ENCODE data around the gene KRT20.

Gene KRT20

GRCh38 chr17:40900809-40901356 is 15.8 kb upstream of the KRT20 start:
- H3K79me2 ChIP-seq (ENCODE audit: low read length): no peaks in the 10 kb centered on the region

GRCh38 chr17:40896916-40897455 is 11.9 kb upstream of the KRT20 start:
- Histone ChIP-seq H2AFZ (ENCODE audit: low read depth, low read length) (no peak overlapping the region), H4K20me1 (ENCODE audit: insufficient read depth, low read length) (no peaks in the 10 kb centered on the region), H3K4me3 (ENCODE audit: low read length) (no peak overlapping the region), H3K36me3 (replicated peaks; ENCODE audit: low read depth, low read length) (no peaks in the 10 kb centered on the region), H3K79me2 (ENCODE audit: low read length) (no peaks in the 10 kb centered on the region), H3K4me1 (ENCODE audit: low read length) (peaks cover 16% of the 10 kb centered on the region), H3K4me2 (ENCODE audit: low read length) (no peak overlapping the region), H3K27me3 (ENCODE audit: low read depth, low read length) (no peaks in the 10 kb centered on the region), H3K9ac (ENCODE audit: low read length) (no peak overlapping the region), H3K9me3 (ENCODE audit: insufficient read depth, low read length) (no peaks in the 10 kb centered on the region), H3K27ac (ENCODE audit: low read length) (no peak overlapping the region)
- TF ChIP-seq EZH2phosphoT487 (IDR thresholded peaks at IDR 0.05; ENCODE audit: low read depth) (no peak), CTCF (IDR thresholded peaks at IDR 0.05; ENCODE audit: low read depth, low read length) (no peak)

More at GRCh38 chr17:40900809-40901356, 15.8 kb upstream of the KRT20 start:
- Histone ChIP-seq H3K4me3 (ENCODE audit: low read length) (no peak overlapping the region), H4K20me1 (ENCODE audit: insufficient read depth, low read length) (no peaks in the 10 kb centered on the region), H3K9me3 (ENCODE audit: insufficient read depth, low read length) (no peaks in the 10 kb centered on the region), H3K4me2 (ENCODE audit: low read length) (no peak overlapping the region), H2AFZ (ENCODE audit: low read depth, low read length) (no peak overlapping the region), H3K36me3 (replicated peaks; ENCODE audit: low read depth, low read length) (peaks cover 8% of the 10 kb centered on the region), H3K9ac (ENCODE audit: low read length) (no peak overlapping the region), H3K27me3 (ENCODE audit: low read depth, low read length) (no peaks in the 10 kb centered on the region), H3K27ac (ENCODE audit: low read length) (no peak overlapping the region), H3K4me1 (ENCODE audit: low read length) (peaks cover 22% of the 10 kb centered on the region)
- no peak for TF ChIP-seq CTCF (IDR thresholded peaks at IDR 0.05; ENCODE audit: low read depth, low read length)
- TF ChIP-seq EZH2phosphoT487 (IDR thresholded peaks at IDR 0.05; ENCODE audit: low read depth): no peak

- no peak overlapping the region for H2AFZ ChIP-seq (ENCODE audit: low read depth, low read length)
- TF ChIP-seq EZH2phosphoT487 (IDR thresholded peaks at IDR 0.05; ENCODE audit: low read depth) (no peak), CTCF (IDR thresholded peaks at IDR 0.05; ENCODE audit: low read depth, low read length) (no peak)
- H4K20me1 ChIP-seq (ENCODE audit: insufficient read depth, low read length): no peaks in the 10 kb centered on the region
- no peaks in the 10 kb centered on the region for H3K9me3 ChIP-seq (ENCODE audit: insufficient read depth, low read length)
- no peaks in the 10 kb centered on the region for H3K36me3 ChIP-seq (replicated peaks; ENCODE audit: low read depth, low read length)
- H3K4me3 ChIP-seq (ENCODE audit: low read length): no peak overlapping the region
- peaks cover 14% of the 10 kb centered on the region for H3K4me1 ChIP-seq (ENCODE audit: low read length)
- no peak overlapping the region for H3K27ac ChIP-seq (ENCODE audit: low read length)
- no peaks in the 10 kb centered on the region for H3K27me3 ChIP-seq (ENCODE audit: low read depth, low read length)
- H3K9ac ChIP-seq (ENCODE audit: low read length): no peak overlapping the region
- no peaks in the 10 kb centered on the region for H3K79me2 ChIP-seq (ENCODE audit: low read length)
- peak overlapping the region; percentile 22; the same call in 1 of the 2 replicates for H3K4me2 ChIP-seq (ENCODE audit: low read length)
Observed at GRCh38 chr17:40895106-40895730, 10.2 kb upstream of the KRT20 start.

- Histone ChIP-seq H3K4me2 (ENCODE audit: low read length) (no peak overlapping the region), H3K36me3 (replicated peaks; ENCODE audit: low read depth, low read length) (no peaks in the 10 kb centered on the region), H3K79me2 (ENCODE audit: low read length) (no peaks in the 10 kb centered on the region), H4K20me1 (ENCODE audit: insufficient read depth, low read length) (no peaks in the 10 kb centered on the region), H3K27ac (ENCODE audit: low read length) (no peak overlapping the region), H3K27me3 (ENCODE audit: low read depth, low read length) (peaks cover 33% of the 10 kb centered on the region), H2AFZ (ENCODE audit: low read depth, low read length) (no peak overlapping the region), H3K9ac (ENCODE audit: low read length) (no peak overlapping the region), H3K4me1 (ENCODE audit: low read length) (peaks cover 7% of the 10 kb centered on the region), H3K4me3 (ENCODE audit: low read length) (no peak overlapping the region), H3K9me3 (ENCODE audit: insufficient read depth, low read length) (no peaks in the 10 kb centered on the region)
- no peak for TF ChIP-seq EZH2phosphoT487 (IDR thresholded peaks at IDR 0.05; ENCODE audit: low read depth)
- TF ChIP-seq CTCF (IDR thresholded peaks at IDR 0.05; ENCODE audit: low read depth, low read length): no peak
Observed at GRCh38 chr17:40888196-40888720, 3.2 kb upstream of the KRT20 start.

All from OCI-LY3 (cell line).